Activated CD4-positive, CD25-positive, alpha-beta regulatory T cell treated with anti-CD3 and anti-CD28 coated beads, Interleukin-2, amount 50 U/mL, for 24 hours (primary cell): ENCODE data around the gene SF3A2.

Source experiments
- ATAC-seq, 2 donors: fragments of 150-1000 bp; cut with Tn5 transposase; one replicate each; pipeline ENCODE4 v1.10.0; 2021; ENCODE audit warnings: mild to moderate bottlenecking in 1 of 2, moderate library complexity in 1 of 2

Gene SF3A2

GRCh38 chr19:2291185-2291751 lies 54.6 kb downstream of the SF3A2 start:
- no peak for ATAC-seq

GRCh38 chr19:2294687-2295335 lies 58.2 kb downstream of the SF3A2 start:
- ATAC-seq: no peak

- no peak for ATAC-seq
Measured at GRCh38 chr19:2296141-2296540, 59.5 kb downstream of the SF3A2 start.
